Measurements from ENCODE around the gene UBE2J2. TPM values are rescaled to one million over a fixed set of nuclear protein-coding genes. Genes with fewer than 3 reads are reported as not detected.

Gene UBE2J2
- total RNA-seq, 4 donors from 2014 or later, result 33.0 to 58.4 (median 36.2) TPM

- Histone ChIP-seq H3K36me3 (peaks cover 21 to 48% of the 10 kb centered on the region in 2 donors), H3K27ac (no peak overlapping the region), H3K4me3 (replicated peaks in 1 of 3) (no peak overlapping the region), H3K27me3 (no peaks in the 10 kb centered on the region), H3K4me1 (no peaks in the 10 kb centered on the region), H3K9me3 (no peaks in the 10 kb centered on the region)
- TF ChIP-seq POLR2A (IDR thresholded peaks at IDR 0.05), result no peak
- TF ChIP-seq, protein P1, sequence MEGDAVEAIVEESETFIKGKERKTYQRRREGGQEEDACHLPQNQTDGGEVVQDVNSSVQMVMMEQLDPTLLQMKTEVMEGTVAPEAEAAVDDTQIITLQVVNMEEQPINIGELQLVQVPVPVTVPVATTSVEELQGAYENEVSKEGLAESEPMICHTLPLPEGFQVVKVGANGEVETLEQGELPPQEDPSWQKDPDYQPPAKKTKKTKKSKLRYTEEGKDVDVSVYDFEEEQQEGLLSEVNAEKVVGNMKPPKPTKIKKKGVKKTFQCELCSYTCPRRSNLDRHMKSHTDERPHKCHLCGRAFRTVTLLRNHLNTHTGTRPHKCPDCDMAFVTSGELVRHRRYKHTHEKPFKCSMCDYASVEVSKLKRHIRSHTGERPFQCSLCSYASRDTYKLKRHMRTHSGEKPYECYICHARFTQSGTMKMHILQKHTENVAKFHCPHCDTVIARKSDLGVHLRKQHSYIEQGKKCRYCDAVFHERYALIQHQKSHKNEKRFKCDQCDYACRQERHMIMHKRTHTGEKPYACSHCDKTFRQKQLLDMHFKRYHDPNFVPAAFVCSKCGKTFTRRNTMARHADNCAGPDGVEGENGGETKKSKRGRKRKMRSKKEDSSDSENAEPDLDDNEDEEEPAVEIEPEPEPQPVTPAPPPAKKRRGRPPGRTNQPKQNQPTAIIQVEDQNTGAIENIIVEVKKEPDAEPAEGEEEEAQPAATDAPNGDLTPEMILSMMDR (IDR thresholded peaks at IDR 0.05), result no peak
- WGBS, 2 donors, result 88 to 89% methylated on average over 10 of the region's 10 CpGs
- no peak for DNase-seq
- intact Hi-C loops (cut with DNase I), result no loop called here
These were observed 8.8 kb downstream of the UBE2J2 start for GRCh38 chr1:1264868-1265272.

- no peak overlapping the region for H3K4me3 ChIP-seq (replicated peaks in 1 of 3)
- TF ChIP-seq POLR2A (IDR thresholded peaks at IDR 0.05), result no peak
- H3K36me3 ChIP-seq, result peaks cover 21 to 48% of the 10 kb centered on the region in 2 donors
- no peak overlapping the region for H3K27ac ChIP-seq
- intact Hi-C loops (cut with DNase I), result no loop called here
- WGBS, 2 donors, result 86 to 91% methylated on average over 9 of the region's 9 CpGs
- H3K9me3 ChIP-seq, result no peaks in the 10 kb centered on the region
- H3K4me1 ChIP-seq, result no peaks in the 10 kb centered on the region
- no peaks in the 10 kb centered on the region for H3K27me3 ChIP-seq
- DNase-seq, result no peak
These were observed 9.6 kb downstream of the UBE2J2 start for GRCh38 chr1:1264026-1264425.

DNA sequence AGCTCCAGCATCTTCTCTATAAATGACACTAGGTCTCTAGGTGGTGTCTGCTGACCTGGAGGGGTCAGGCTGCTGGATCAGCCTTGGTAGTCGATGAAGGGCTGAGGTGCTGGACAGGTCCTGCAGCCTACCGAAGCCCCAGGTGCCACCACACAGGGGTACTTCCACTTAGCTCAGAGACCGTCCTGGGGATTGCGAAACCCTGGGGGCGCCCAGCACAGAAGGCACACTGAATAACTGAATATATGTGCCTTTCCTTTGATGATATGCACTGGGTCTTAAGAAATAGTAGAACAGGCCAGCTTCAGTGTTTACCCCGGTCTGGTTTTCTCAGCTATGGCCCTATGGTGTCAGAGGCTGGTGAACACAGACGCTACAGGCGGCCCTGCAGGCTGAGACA is 10.9 kb downstream of the UBE2J2 start:
- peaks cover 21 to 47% of the 10 kb centered on the region in 2 donors for H3K36me3 ChIP-seq

GRCh38 chr1:1262071-1262470 is 11.6 kb downstream of the UBE2J2 start:
- intact Hi-C loops (cut with DNase I), result no loop called here
- Histone ChIP-seq H3K36me3 (peaks cover 21 to 40% of the 10 kb centered on the region in 2 donors), H3K4me3 (replicated peaks in 1 of 3) (no peak overlapping the region), H3K9me3 (no peaks in the 10 kb centered on the region), H3K27ac (no peak overlapping the region), H3K4me1 (no peaks in the 10 kb centered on the region), H3K27me3 (no peaks in the 10 kb centered on the region)
- no peak for DNase-seq
- 96 to 98% methylated on average over 17 of the region's 17 CpGs for WGBS, 2 donors
- TF ChIP-seq POLR2A (IDR thresholded peaks at IDR 0.05), result no peak
- TF ChIP-seq, protein P1 (IDR thresholded peaks at IDR 0.05), result no peak

More for the DNA sequence above, 10.9 kb downstream of the UBE2J2 start:
- Histone ChIP-seq H3K9me3 (no peaks in the 10 kb centered on the region), H3K27me3 (no peaks in the 10 kb centered on the region), H3K4me3 (replicated peaks in 1 of 3) (no peak overlapping the region), H3K27ac (no peak overlapping the region), H3K4me1 (no peaks in the 10 kb centered on the region)
- DNase-seq, result no peak
- no peak for TF ChIP-seq POLR2A (IDR thresholded peaks at IDR 0.05)
- TF ChIP-seq, protein P1 (IDR thresholded peaks at IDR 0.05), result no peak
- intact Hi-C loops (cut with DNase I), result no loop called here
- WGBS, 2 donors, result 92 to 100% methylated on average over 3 to 7 of the region's 8 CpGs

DNA sequence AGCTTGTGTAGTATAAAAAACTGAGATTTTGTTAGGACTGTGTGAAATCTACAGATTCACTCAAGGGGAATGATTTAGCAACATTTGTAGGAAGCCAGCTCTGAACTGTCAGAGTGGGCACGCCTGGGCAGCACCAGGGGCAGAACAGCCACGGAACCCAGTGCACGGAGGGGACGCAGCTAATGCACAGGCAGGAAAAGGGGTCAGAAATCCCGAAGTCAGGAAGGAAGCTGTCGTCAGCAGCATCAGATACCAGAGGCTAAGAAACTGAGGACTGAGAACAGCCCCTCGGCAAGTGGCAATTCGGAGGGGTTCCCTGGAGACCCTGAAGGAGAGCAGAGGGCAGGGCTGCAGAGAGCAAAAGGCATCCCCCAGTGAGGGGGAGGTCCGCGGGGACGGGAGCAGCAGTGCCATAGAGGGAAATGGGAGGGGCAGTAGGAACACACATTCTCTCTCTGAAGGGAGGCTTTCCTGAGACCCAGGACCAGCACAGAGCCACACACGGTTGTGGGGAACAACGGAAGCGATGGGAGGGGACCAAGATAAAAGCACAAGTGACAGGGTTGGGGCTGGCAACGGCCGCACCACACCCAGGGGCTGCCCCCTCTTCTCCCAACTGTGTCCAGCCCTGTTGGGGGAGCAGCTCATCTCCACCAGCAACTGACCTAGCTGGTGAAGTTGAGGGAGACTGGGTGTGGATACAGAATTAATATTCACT is 12.7 kb downstream of the UBE2J2 start:
- H3K4me3 ChIP-seq (replicated peaks in 1 of 3), result no peak overlapping the region
- H3K4me1 ChIP-seq, result no peaks in the 10 kb centered on the region
- no peaks in the 10 kb centered on the region for H3K9me3 ChIP-seq
- 74 to 81% methylated on average over 16 of the region's 16 CpGs for WGBS, 2 donors
- peaks cover 25 to 41% of the 10 kb centered on the region in 2 donors for H3K36me3 ChIP-seq
- TF ChIP-seq POLR2A (IDR thresholded peaks at IDR 0.05), result no peak
- TF ChIP-seq, protein P1 (IDR thresholded peaks at IDR 0.05), result no peak
- no peak for DNase-seq
- H3K27ac ChIP-seq, result no peak overlapping the region
- intact Hi-C loops (cut with DNase I), result no loop called here
- H3K27me3 ChIP-seq, result no peaks in the 10 kb centered on the region
